ENCODE results near the gene VPS26B.

Gene VPS26B

DNA sequence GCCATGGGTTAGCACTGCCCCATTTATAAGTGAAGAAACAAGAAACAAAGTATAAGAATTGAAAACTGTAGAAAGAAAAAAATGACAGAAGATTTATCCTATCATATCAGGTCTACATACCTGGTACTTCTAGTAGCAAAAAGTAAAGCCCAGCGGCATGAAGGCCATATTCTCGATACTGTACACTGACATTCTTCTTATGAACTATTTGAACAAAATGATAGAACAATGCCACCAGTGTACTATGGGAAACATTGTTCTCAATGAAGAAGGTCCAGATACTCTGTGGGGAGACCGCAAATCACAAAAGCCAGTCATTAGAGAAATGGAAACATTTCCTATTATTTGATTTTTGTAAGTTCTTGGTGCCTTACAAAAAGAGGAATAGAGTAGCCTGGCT, 7.7 kb upstream of the VPS26B start:
- no peaks in the 10 kb centered on the region for H3K9me3 ChIP-seq
- DNase-seq (ENCODE audit: low spot score in 2 of 2) = no peak
- no peaks in the 10 kb centered on the region; the same call in 1 of the 2 replicates for H3K4me1 ChIP-seq
- in situ Hi-C loops (cut with MboI; ENCODE audit: low sequenced_read_pairs) = no loop called here
- peaks cover 66% of the 10 kb centered on the region for H3K36me3 ChIP-seq (replicated peaks)
- no peak overlapping the region for H3K4me3 ChIP-seq
- H3K27me3 ChIP-seq (ENCODE audit: low read depth) = no peaks in the 10 kb centered on the region

- H3K9me3 ChIP-seq = no peaks in the 10 kb centered on the region
- DNase-seq (ENCODE audit: low spot score in 2 of 2) = peak; percentile 16 to 48
- H3K4me3 ChIP-seq = peak overlapping the region; percentile 62
- H3K36me3 ChIP-seq (replicated peaks) = peaks cover 27% of the 10 kb centered on the region
- peaks cover 23% of the 10 kb centered on the region for H3K4me1 ChIP-seq
- H3K27me3 ChIP-seq (ENCODE audit: low read depth) = no peaks in the 10 kb centered on the region
- in situ Hi-C loops (cut with MboI; ENCODE audit: low sequenced_read_pairs) = no loop called here
Measured at GRCh38 chr11:134223121-134223520, 1.4 kb upstream of the VPS26B start.

GRCh38 chr11:134224710-134225664, 516 bp downstream of the VPS26B start:
- peak; percentile 15 to 65 for DNase-seq (ENCODE audit: low spot score in 2 of 2)
- Histone ChIP-seq H3K4me1 (peaks cover 23% of the 10 kb centered on the region), H3K27me3 (ENCODE audit: low read depth) (no peaks in the 10 kb centered on the region)

GRCh38 chr11:134226806-134227325, 2.4 kb downstream of the VPS26B start:
- H3K27me3 ChIP-seq (ENCODE audit: low read depth) = no peaks in the 10 kb centered on the region
- H3K36me3 ChIP-seq (replicated peaks) = peaks cover 4% of the 10 kb centered on the region
- no peak for DNase-seq (ENCODE audit: low spot score in 2 of 2)
- peaks cover 23% of the 10 kb centered on the region for H3K4me1 ChIP-seq
- H3K4me3 ChIP-seq = no peak overlapping the region
- no peaks in the 10 kb centered on the region for H3K9me3 ChIP-seq
- in situ Hi-C loops (cut with MboI; ENCODE audit: low sequenced_read_pairs) = no loop called here

More at GRCh38 chr11:134224710-134225664, 516 bp downstream of the VPS26B start:
- in situ Hi-C loops (cut with MboI; ENCODE audit: low sequenced_read_pairs) = no loop called here
- no peaks in the 10 kb centered on the region for H3K9me3 ChIP-seq
- H3K4me3 ChIP-seq = peak overlapping the region; percentile 62
- H3K36me3 ChIP-seq (replicated peaks) = peaks cover 9% of the 10 kb centered on the region

GRCh38 chr11:134228625-134229024, 4.2 kb downstream of the VPS26B start:
- no peaks in the 10 kb centered on the region for H3K27me3 ChIP-seq (ENCODE audit: low read depth)
- peaks cover 4% of the 10 kb centered on the region; the same call in 1 of the 2 replicates for H3K36me3 ChIP-seq (replicated peaks)
- no peak overlapping the region for H3K4me3 ChIP-seq
- in situ Hi-C loops (cut with MboI; ENCODE audit: low sequenced_read_pairs) = no loop called here
- no peaks in the 10 kb centered on the region for H3K9me3 ChIP-seq
- H3K4me1 ChIP-seq = peaks cover 10% of the 10 kb centered on the region
- no peak for DNase-seq (ENCODE audit: low spot score in 2 of 2)

DNA sequence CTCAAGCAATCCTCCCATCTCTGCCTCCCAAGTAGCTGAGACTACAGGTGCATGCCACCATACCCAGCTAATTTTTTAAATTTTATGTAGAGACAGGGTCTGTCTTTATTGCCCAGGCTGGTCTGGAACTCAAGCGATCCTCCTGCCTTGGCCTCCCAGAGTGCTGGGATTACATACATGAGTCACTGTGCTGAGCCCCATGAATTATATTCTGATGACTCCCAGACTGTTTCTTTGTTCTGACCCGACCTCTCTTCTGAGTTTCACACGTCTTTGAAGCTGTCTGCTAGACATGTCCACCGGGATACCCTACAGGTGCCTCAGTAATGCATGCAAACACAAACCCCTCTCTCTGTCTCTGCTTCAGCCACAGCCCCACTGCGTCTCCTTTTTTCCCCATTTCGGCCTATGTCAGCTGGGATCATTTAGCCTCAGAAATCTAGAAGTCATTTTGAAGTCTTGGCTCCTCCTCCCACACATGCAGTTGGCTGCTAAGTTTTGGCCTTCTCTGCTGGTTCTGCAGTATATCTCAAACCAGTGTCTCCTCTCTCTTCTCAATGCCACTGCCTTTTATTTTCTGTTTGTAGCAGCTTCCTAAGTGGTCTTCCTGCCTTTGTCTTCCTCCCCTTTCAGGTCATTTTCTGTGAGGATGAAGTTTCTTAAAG, 4.8 kb downstream of the VPS26B start:
- Histone ChIP-seq H3K4me1 (peaks cover 10% of the 10 kb centered on the region), H3K9me3 (no peaks in the 10 kb centered on the region), H3K36me3 (replicated peaks) (peaks cover 4% of the 10 kb centered on the region; the same call in 1 of the 2 replicates), H3K4me3 (no peak overlapping the region), H3K27me3 (ENCODE audit: low read depth) (no peaks in the 10 kb centered on the region)
- in situ Hi-C loops (cut with MboI; ENCODE audit: low sequenced_read_pairs) = no loop called here
- DNase-seq (ENCODE audit: low spot score in 2 of 2) = no peak

GRCh38 chr11:134230339-134230738, 5.9 kb downstream of the VPS26B start:
- in situ Hi-C loops (cut with MboI; ENCODE audit: low sequenced_read_pairs) = no loop called here
- Histone ChIP-seq H3K9me3 (no peaks in the 10 kb centered on the region), H3K4me1 (peaks cover 10% of the 10 kb centered on the region), H3K4me3 (no peak overlapping the region), H3K36me3 (replicated peaks) (peaks cover 4% of the 10 kb centered on the region; the same call in 1 of the 2 replicates), H3K27me3 (ENCODE audit: low read depth) (no peaks in the 10 kb centered on the region)
- DNase-seq (ENCODE audit: low spot score in 2 of 2) = no peak

DNA sequence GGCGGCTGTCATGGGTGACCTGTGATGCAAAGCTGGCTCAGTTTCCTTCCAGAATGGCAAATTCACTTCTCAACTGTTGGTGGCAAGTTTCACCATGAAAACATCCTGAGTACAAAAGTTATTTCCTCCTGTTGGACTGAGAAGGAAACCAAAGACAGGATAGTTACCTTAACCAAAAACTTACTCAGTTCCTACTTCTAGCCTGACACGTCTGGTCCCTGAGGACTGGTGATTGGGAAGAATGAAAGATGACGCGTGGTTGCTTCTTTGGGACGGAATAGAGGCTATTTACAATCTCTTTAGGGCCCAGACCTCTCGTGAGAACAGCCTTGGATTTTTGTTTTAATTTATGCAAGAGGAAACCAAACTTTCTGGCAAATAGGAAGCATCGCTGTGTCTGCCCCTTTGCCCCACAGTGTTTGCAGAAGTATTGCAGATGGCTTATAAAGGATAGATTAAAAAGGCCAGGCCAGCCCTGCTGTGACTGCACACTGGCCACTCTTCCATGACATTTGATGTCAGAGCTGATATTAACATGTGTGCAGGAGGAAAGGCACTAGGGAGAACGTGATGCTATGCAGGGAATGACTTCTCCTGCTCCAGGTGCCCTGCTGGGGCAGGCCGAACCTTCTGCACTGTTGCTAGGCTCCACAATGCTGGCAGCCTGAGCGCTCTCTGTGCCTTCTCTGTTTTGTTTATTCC, 7.6 kb downstream of the VPS26B start:
- in situ Hi-C loops (cut with MboI; ENCODE audit: low sequenced_read_pairs) = no loop called here
- Histone ChIP-seq H3K4me3 (no peak overlapping the region), H3K36me3 (replicated peaks) (peaks cover 11% of the 10 kb centered on the region), H3K4me1 (0 out of 2 replicates have a peak, but pooled peaks cover 4% of the 10 kb centered on the region), H3K9me3 (no peaks in the 10 kb centered on the region), H3K27me3 (ENCODE audit: low read depth) (no peaks in the 10 kb centered on the region)
- no peak for DNase-seq (ENCODE audit: low spot score in 2 of 2)

GRCh38 chr11:134233729-134234179, 9.3 kb downstream of the VPS26B start:
- no peak for DNase-seq (ENCODE audit: low spot score in 2 of 2)
- H3K36me3 ChIP-seq (replicated peaks) = peaks cover 11% of the 10 kb centered on the region
- no peaks in the 10 kb centered on the region for H3K4me1 ChIP-seq
- H3K27me3 ChIP-seq (ENCODE audit: low read depth) = no peaks in the 10 kb centered on the region
- in situ Hi-C loops (cut with MboI; ENCODE audit: low sequenced_read_pairs) = no loop called here
- H3K9me3 ChIP-seq = no peaks in the 10 kb centered on the region
- no peak overlapping the region for H3K4me3 ChIP-seq

GRCh38 chr11:134235399-134235798, 10.9 kb downstream of the VPS26B start:
- Histone ChIP-seq H3K27me3 (ENCODE audit: low read depth) (no peaks in the 10 kb centered on the region), H3K4me1 (no peaks in the 10 kb centered on the region), H3K36me3 (replicated peaks) (peaks cover 18% of the 10 kb centered on the region), H3K9me3 (no peaks in the 10 kb centered on the region), H3K4me3 (no peak overlapping the region)
- DNase-seq (ENCODE audit: low spot score in 2 of 2) = no peak
- in situ Hi-C loops (cut with MboI; ENCODE audit: low sequenced_read_pairs) = no loop called here

DNA sequence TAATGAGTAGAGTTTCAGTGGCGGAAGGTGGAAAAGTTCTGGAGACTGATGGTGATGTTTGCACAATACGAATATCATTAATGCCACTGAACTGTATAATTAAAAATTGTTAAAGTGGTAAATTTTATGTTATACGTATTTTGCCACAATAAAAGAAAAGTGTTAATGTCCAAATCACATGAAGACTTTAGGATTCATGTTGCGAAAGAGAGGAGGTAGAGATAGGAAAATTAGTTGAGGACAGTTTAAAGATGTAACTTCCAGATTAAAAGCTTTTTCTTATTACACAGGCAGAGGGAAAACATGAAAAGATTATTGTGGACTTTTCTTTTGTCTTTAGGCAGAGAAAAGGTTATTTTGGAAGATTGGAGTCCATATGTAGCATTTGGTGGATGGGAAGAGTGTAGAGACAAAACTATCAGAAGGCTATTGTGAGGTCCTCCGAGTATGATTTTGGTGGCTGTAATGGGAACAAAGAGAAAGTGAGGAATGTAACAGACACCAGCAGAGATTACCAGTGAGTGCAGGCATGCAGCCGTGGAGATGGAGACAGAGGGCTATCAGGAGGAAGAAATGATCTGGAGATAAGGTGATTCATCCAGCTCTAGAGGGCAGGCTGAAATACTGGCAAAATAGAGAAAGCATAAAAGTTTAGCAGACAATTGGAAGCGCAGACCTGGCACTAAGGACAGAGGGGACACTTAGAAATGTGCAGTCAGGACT, 12.5 kb downstream of the VPS26B start:
- no peaks in the 10 kb centered on the region for H3K9me3 ChIP-seq
- DNase-seq (ENCODE audit: low spot score in 2 of 2) = no peak
- H3K27me3 ChIP-seq (ENCODE audit: low read depth) = no peaks in the 10 kb centered on the region
- in situ Hi-C loops (cut with MboI; ENCODE audit: low sequenced_read_pairs) = no loop called here
- peaks cover 22% of the 10 kb centered on the region for H3K36me3 ChIP-seq (replicated peaks)
- no peak overlapping the region for H3K4me3 ChIP-seq
- H3K4me1 ChIP-seq = no peaks in the 10 kb centered on the region

- no peak for DNase-seq (ENCODE audit: low spot score in 2 of 2)
- Histone ChIP-seq H3K4me3 (no peak overlapping the region), H3K27me3 (ENCODE audit: low read depth) (no peaks in the 10 kb centered on the region), H3K9me3 (no peaks in the 10 kb centered on the region), H3K36me3 (replicated peaks) (peaks cover 22% of the 10 kb centered on the region), H3K4me1 (no peaks in the 10 kb centered on the region)
- in situ Hi-C loops (cut with MboI; ENCODE audit: low sequenced_read_pairs) = no loop called here
Measured at GRCh38 chr11:134237557-134237922, 13.1 kb downstream of the VPS26B start.

- H3K4me3 ChIP-seq = no peak overlapping the region
- DNase-seq (ENCODE audit: low spot score in 2 of 2) = no peak
- peaks cover 30% of the 10 kb centered on the region for H3K36me3 ChIP-seq (replicated peaks)
- no peaks in the 10 kb centered on the region for H3K4me1 ChIP-seq
- in situ Hi-C loops (cut with MboI; ENCODE audit: low sequenced_read_pairs) = no loop called here
- no peaks in the 10 kb centered on the region for H3K9me3 ChIP-seq
- H3K27me3 ChIP-seq (ENCODE audit: low read depth) = no peaks in the 10 kb centered on the region
Measured at GRCh38 chr11:134238956-134239355, 14.5 kb downstream of the VPS26B start.
